ENCODE measurements around the gene GNG11. TPM values are rescaled to one million over a fixed set of nuclear protein-coding genes. Genes with fewer than 3 reads are reported as not detected.

GNG11 gene
- total RNA-seq, 1 experiment from 2014 or later = not detected

GRCh38 chr7:93945083-93945482 lies 23.5 kb downstream of the GNG11 start (continued):
- no peak for TF ChIP-seq JUND (IDR thresholded peaks at IDR 0.05)
- no peak for TF ChIP-seq ZNF274 (IDR thresholded peaks at IDR 0.05; ENCODE audit: low read depth, low read length)
- TF ChIP-seq CEBPB (IDR thresholded peaks at IDR 0.05; ENCODE audit: low read depth) = no peak

- H3K9me3 ChIP-seq (ENCODE audit: control insufficient read depth in 1 of 2, insufficient read depth in 1 of 2, low read depth in 1 of 2, low read length in 2 of 2) = no peaks in the 10 kb centered on the region
- no peaks in the 10 kb centered on the region for H3K27me3 ChIP-seq (ENCODE audit: insufficient read depth, low read length)
- no peak overlapping the region for H3K4me3 ChIP-seq (replicated peaks in 1 of 2; ENCODE audit: low read depth in 1 of 2, low read length in 2 of 2)
- H4K20me1 ChIP-seq (ENCODE audit: insufficient read depth) = no peaks in the 10 kb centered on the region
- no peak overlapping the region for H3K27ac ChIP-seq (ENCODE audit: low read depth, low read length)
- ChIA-PET CTCF (no interaction called here), RAD21 (ENCODE audit: low non-redundant PET in 1 of 2, low total read pairs in 2 of 2, uncharacterized antibody in 2 of 2, unreplicated experiment in 2 of 2) (no interaction called here), POLR2A (no interaction called here)
- H3K9ac ChIP-seq (ENCODE audit: low read length) = no peak overlapping the region
- no peaks in the 10 kb centered on the region for H3K9me2 ChIP-seq (ENCODE audit: insufficient read depth)
- H2AFZ ChIP-seq (ENCODE audit: low read depth, low read length, poor library complexity, severe bottlenecking) = no peak overlapping the region
- TF ChIP-seq MAX (IDR thresholded peaks at IDR 0.05) = no peak
- TF ChIP-seq RAD21 (IDR thresholded peaks at IDR 0.05; ENCODE audit: low read depth) = no peak
- TF ChIP-seq CTCF (IDR thresholded peaks at IDR 0.05 in 2 of 3, conservative IDR thresholded peaks at IDR 0.05 in 1 of 3; ENCODE audit: borderline replicate concordance in 1 of 3, insufficient read depth in 1 of 3, low read depth in 2 of 3, low read length in 2 of 3) = no peak
- TF ChIP-seq POLR2AphosphoS5 (IDR thresholded peaks at IDR 0.05; ENCODE audit: low read depth, low read length) = no peak
- TF ChIP-seq ZFX (IDR thresholded peaks at IDR 0.05) = no peak
- TF ChIP-seq CEBPB (IDR thresholded peaks at IDR 0.05; ENCODE audit: low read depth) = no peak
- no peak for TF ChIP-seq EZH2 (IDR thresholded peaks at IDR 0.05)
- TF ChIP-seq FOSL1 (IDR thresholded peaks at IDR 0.05; ENCODE audit: low read depth) = no peak
- TF ChIP-seq ZNF274 (IDR thresholded peaks at IDR 0.05; ENCODE audit: low read depth, low read length) = no peak
- no peak for TF ChIP-seq SP1 (IDR thresholded peaks at IDR 0.05; ENCODE audit: low read depth)
- TF ChIP-seq SRF (IDR thresholded peaks at IDR 0.05; ENCODE audit: low read depth) = no peak
- no peak for TF ChIP-seq ZBTB33 (IDR thresholded peaks at IDR 0.05; ENCODE audit: extremely low read depth, insufficient replicate concordance, low read length)
- TF ChIP-seq REST (IDR thresholded peaks at IDR 0.05; ENCODE audit: low read depth) = no peak
- no peaks in the 10 kb centered on the region for H3K79me2 ChIP-seq (ENCODE audit: insufficient read depth, low read length)
- DNase-seq (ENCODE audit: low read depth, low spot score) (no peak), ATAC-seq (no peak)
- intact Hi-C loops (cut with micrococcal nuclease) = no loop called here
- H3K4me1 ChIP-seq (ENCODE audit: control insufficient read depth in 1 of 2, insufficient read depth in 2 of 2, low read length in 2 of 2) = no peaks in the 10 kb centered on the region
- BruUV-seq (replicated peaks) = no TSS peak
- no peak overlapping the region for H3K4me2 ChIP-seq (ENCODE audit: low read length)
- no peaks in the 10 kb centered on the region for H3K36me3 ChIP-seq (ENCODE audit: control insufficient read depth in 1 of 2, insufficient read depth in 2 of 2, low read length in 2 of 2)
These were observed 24.4 kb downstream of the GNG11 start for GRCh38 chr7:93945756-93946535.

Data from HCT116 (cell line).